DND-41 (cell line): ENCODE results near the gene KRT81.
"Not testable (repeated sequence)": the region's sequence is repeated elsewhere in the genome, so short reads cannot be mapped to it uniquely, and the experiment has no call there.

Experiments
- ATAC-seq: fragments of 200-7000 bp; cut with Tn5 transposase; 3 replicates; pipeline ENCODE4 v1.9.1; 2021; ENCODE audit warnings: low read depth; ENCODE audit not compliant: insufficient read depth
- DNase-seq: peaks from one replicate; pipeline ENCODE4 v3.0.0-alpha.2; 2020
- H2AFZ ChIP-seq: 2 replicates; pipeline ENCODE4 v1.6.0; 2012; ENCODE audit warnings: low read depth, low read length
- H3K27ac ChIP-seq: 2 replicates; pipeline ENCODE4 v1.5.1; 2012; ENCODE audit warnings: low read length, inconsistent platforms
- H3K27me3 ChIP-seq: fragments of 200-600 bp; sonication (generic); 2 replicates; pipeline ENCODE4 v1.6.0; 2012; ENCODE audit warnings: low read length, mild to moderate bottlenecking, inconsistent platforms; ENCODE audit not compliant: insufficient read depth, poor library complexity
- H3K36me3 ChIP-seq: 2 replicates; pipeline ENCODE4 v1.5.1; 2012; ENCODE audit warnings: low read length, inconsistent platforms; ENCODE audit not compliant: insufficient read depth
- H3K4me1 ChIP-seq: 2 replicates; pipeline ENCODE4 v1.5.1; 2012; ENCODE audit warnings: mild to moderate bottlenecking, low read length; ENCODE audit not compliant: insufficient read depth
- H3K4me2 ChIP-seq: 2 replicates; pipeline ENCODE4 v1.6.0; 2012; ENCODE audit warnings: mild to moderate bottlenecking, moderate library complexity, low read length, inconsistent platforms; ENCODE audit not compliant: insufficient read depth
- H3K4me3 ChIP-seq, 2 experiments: fragments of 200-600 bp in 1 of 2; shearing (Covaris generic) in 1 of 2; 2 replicates each; pipeline ENCODE4 v1.5.1; 2012 to 2016; ENCODE audit warnings: inconsistent platforms in 2 of 2, low read length in 2 of 2, mild to moderate bottlenecking in 2 of 2, low read depth in 1 of 2, moderate library complexity in 1 of 2
- H3K79me2 ChIP-seq: 2 replicates; pipeline ENCODE4 v1.6.0; 2012; ENCODE audit warnings: low read length, inconsistent platforms; ENCODE audit not compliant: insufficient read depth
- H3K9ac ChIP-seq: 2 replicates; pipeline ENCODE4 v1.6.0; 2012; ENCODE audit warnings: low read depth, mild to moderate bottlenecking, inconsistent platforms, low read length, moderate library complexity
- H3K9me3 ChIP-seq: 2 replicates; pipeline ENCODE4 v1.5.1; 2012; ENCODE audit warnings: low read length, moderate library complexity, mild to moderate bottlenecking, inconsistent platforms; ENCODE audit not compliant: insufficient read depth, severe bottlenecking
- H4K20me1 ChIP-seq: 2 replicates; pipeline ENCODE4 v1.6.0; 2012; ENCODE audit warnings: low read length; ENCODE audit not compliant: insufficient read depth
- EZH2 ChIP-seq: IDR thresholded peaks from 3 replicates; pipeline ENCODE4 v1.6.1; 2012; ENCODE audit warnings: borderline replicate concordance, low read depth, mild to moderate bottlenecking, moderate library complexity, low read length, inconsistent platforms; ENCODE audit not compliant: severe bottlenecking
- TF ChIP-seq, protein P1 (sequence below): IDR thresholded peaks from 2 replicates; pipeline ENCODE4 v1.5.1; 2012; ENCODE audit warnings: borderline replicate concordance, low read length, moderate library complexity, mild to moderate bottlenecking; ENCODE audit not compliant: poor library complexity, severe bottlenecking; ENCODE audit errors: extremely low read depth

Gene KRT81

GRCh38 chr12:52286857-52287785, 4.2 kb downstream of the KRT81 start:
- not testable (repeated sequence) for H3K4me1 ChIP-seq, H3K4me2 ChIP-seq, H4K20me1 ChIP-seq, H3K4me3 ChIP-seq, ATAC-seq, H3K79me2 ChIP-seq, H3K27me3 ChIP-seq, H3K9me3 ChIP-seq, H3K27ac ChIP-seq, H2AFZ ChIP-seq, H3K9ac ChIP-seq, DNase-seq, H3K36me3 ChIP-seq
- TF ChIP-seq, protein P1, sequence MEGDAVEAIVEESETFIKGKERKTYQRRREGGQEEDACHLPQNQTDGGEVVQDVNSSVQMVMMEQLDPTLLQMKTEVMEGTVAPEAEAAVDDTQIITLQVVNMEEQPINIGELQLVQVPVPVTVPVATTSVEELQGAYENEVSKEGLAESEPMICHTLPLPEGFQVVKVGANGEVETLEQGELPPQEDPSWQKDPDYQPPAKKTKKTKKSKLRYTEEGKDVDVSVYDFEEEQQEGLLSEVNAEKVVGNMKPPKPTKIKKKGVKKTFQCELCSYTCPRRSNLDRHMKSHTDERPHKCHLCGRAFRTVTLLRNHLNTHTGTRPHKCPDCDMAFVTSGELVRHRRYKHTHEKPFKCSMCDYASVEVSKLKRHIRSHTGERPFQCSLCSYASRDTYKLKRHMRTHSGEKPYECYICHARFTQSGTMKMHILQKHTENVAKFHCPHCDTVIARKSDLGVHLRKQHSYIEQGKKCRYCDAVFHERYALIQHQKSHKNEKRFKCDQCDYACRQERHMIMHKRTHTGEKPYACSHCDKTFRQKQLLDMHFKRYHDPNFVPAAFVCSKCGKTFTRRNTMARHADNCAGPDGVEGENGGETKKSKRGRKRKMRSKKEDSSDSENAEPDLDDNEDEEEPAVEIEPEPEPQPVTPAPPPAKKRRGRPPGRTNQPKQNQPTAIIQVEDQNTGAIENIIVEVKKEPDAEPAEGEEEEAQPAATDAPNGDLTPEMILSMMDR: peak; percentile 18

GRCh38 chr12:52285851-52286530, 5.3 kb downstream of the KRT81 start:
- no peak overlapping the region for H2AFZ ChIP-seq
- H3K4me2 ChIP-seq: no peak overlapping the region
- H3K27ac ChIP-seq: no peak overlapping the region
- no peaks in the 10 kb centered on the region for H3K79me2 ChIP-seq
- no peaks in the 10 kb centered on the region for H3K27me3 ChIP-seq
- no peaks in the 10 kb centered on the region for H4K20me1 ChIP-seq
- DNase-seq (no peak), ATAC-seq (no peak)
- no peak overlapping the region for H3K4me3 ChIP-seq
- no peak overlapping the region for H3K9ac ChIP-seq
- H3K36me3 ChIP-seq: no peaks in the 10 kb centered on the region
- TF ChIP-seq, protein P1: no peak
- TF ChIP-seq EZH2: no peak
- no peaks in the 10 kb centered on the region for H3K4me1 ChIP-seq
- H3K9me3 ChIP-seq: no peaks in the 10 kb centered on the region

- DNase-seq: no peak
- Histone ChIP-seq H2AFZ (no peak overlapping the region), H3K79me2 (no peaks in the 10 kb centered on the region), H3K27me3 (no peaks in the 10 kb centered on the region), H3K4me1 (no peaks in the 10 kb centered on the region), H3K9me3 (no peaks in the 10 kb centered on the region), H4K20me1 (no peaks in the 10 kb centered on the region; the same call in 1 of the 2 replicates), H3K27ac (no peak overlapping the region), H3K4me2 (no peak overlapping the region), H3K36me3 (no peaks in the 10 kb centered on the region), H3K4me3 (no peak overlapping the region), H3K9ac (no peak overlapping the region)
- TF ChIP-seq EZH2: no peak
- TF ChIP-seq, protein P1: no peak
- ATAC-seq: no peak
Measured at GRCh38 chr12:52285172-52285745, 6.1 kb downstream of the KRT81 start.
